NK-92 (cell line): Measurements from ENCODE around the gene DSC2.

Experiments used
- DNase-seq: peaks from one replicate; lab custom pipeline; 2025; ENCODE audit not compliant: unreplicated experiment; lab: John Stamatoyannopoulos, UW

The DSC2 gene

DNA sequence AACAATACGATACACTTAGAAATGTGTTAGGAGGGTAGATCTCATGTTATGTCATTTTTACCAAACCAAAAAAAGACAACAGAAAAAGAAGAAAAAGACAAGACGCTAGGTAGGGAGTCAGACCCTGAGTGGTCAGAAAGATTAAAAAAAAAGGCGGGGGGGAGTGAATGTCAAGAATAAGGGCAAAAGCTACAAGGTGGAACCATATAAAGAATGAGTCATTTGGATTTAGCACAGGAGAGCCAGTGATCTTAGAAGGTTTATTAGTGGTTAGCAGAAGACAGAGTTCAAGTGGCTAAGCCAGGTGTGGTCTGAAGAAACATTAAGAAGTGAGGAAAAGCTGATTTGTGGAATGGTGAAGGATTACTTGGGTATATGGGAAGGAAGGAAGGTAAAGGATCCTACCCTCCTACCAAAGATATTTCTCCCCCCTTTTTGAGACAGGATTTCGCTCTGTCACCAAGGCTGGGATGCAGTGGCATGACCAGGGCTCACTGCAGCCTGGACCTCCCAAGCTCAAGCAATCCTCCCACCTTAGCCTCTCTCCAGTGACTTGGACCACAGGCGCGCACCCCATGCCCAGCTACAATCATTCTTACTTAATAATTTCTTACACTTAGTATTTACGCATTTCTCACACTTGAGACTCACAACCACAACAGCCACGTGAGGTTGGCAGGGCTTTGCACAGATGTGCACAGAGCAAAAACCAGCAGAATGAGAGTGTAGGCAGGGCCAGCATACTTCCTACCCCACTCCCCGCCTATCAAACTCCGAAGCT is 2.6 kb downstream of the DSC2 start:
- DNase-seq = no peak

DNA sequence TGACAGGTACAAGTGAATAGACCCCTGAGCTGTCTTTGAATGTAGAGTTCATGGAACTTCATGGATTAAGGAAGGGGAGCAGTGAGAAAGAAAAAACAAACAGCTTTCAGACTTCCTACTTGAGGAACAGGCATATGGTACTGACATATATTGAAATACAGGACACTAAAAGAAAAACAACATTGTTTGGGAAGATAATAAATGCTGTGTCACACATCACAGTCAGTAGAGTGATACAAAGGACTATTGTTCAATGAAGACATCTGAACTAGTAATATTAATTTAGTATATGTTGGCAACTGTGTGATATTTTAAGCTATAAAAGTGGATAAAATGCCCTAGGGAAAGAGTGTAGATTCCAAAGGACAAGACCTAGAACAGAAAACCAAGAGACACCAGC is 3.3 kb downstream of the DSC2 start:
- no peak for DNase-seq

DNA sequence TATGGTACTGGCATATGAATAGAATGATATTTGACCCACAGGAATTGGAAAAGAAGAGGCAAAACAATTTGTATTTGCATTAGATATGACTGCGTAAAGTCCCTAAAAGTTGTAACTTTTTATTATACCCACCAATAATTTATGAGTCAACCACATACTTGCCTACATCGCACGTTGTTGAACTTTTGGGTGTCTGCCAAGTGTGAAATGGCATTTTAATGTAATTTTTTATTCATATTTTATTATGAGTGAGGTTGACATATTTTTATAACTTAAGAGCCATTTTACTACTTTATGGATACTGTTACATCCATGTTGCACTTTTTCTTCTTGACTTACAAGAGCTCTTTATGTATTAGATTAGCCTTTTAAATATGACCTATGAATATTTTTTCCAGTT is 4.6 kb downstream of the DSC2 start:
- DNase-seq = no peak

DNA sequence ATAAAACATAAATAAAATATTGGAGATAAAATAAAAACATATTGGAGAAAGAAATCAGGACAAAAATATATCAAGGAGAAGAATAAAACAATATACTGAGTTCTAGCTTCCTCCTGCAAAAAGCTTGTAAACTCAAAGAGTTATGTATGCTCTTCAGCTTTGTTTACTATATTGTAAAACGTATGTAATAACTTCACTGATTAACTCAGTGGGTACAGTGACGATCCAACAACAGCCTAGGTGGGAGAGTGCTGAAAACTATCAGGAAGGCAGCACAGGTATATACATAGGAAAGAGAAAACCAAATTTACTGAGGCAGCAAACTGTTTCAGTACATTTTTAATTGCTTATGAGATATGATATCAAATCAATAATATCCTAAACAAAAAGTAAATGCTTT is 8.3 kb downstream of the DSC2 start:
- DNase-seq = no peak

DNA sequence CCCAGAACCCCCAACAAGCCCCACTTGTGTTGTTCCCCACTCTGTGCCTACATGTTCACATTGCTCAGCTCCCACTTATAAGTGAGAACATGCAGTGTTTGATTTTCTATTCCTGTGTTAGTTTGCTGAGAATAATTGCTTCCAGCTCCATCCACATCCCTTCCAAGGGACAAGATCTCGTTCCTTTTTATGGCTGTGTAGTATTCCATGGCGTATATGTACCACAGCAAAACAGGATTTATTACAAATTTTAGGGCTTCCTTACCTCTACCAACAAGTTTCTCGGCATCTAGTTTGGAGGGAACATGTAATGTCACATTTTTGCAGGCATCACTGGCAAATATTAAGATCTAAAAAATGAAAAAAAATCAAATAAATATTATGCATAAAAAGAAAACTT is 8.9 kb downstream of the DSC2 start:
- DNase-seq = no peak

DNA sequence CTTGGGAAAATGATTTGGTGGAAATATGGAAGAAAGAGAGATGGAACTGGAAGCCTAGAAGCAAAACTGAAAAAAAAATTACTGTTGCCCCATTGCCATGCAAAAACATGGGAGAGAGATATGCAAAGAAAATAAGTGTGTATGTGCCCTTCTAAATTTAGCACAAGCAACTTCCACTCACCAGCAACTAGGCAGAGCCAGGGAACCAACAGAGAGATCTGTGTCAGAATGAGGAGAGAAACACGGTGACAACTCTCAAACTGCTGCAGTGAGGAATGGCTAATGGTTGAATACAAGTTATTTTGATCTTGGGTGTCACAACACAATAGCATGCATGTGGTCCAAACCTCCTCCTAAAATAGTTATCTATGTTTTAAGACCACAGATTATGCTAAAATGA is 10.9 kb downstream of the DSC2 start:
- no peak for DNase-seq

DNA sequence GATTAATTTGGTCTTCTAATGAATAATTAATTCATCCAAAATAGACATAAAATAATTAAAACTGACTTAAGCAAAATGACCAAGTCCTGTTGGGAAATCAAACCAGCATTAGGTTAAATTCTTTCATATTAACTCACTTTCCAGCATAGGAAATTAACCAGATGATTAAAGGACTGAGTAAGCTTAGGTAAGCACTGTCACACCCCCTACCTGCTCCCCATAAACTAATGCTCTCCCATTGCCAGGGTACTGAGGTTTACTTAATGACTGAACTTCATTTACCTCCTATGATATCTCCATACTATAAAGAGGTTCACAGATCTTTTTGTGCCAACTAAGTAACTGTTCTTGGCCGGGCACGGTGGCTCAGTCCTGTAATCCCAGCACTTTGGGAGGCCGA is 13.7 kb downstream of the DSC2 start:
- DNase-seq = no peak

DNA sequence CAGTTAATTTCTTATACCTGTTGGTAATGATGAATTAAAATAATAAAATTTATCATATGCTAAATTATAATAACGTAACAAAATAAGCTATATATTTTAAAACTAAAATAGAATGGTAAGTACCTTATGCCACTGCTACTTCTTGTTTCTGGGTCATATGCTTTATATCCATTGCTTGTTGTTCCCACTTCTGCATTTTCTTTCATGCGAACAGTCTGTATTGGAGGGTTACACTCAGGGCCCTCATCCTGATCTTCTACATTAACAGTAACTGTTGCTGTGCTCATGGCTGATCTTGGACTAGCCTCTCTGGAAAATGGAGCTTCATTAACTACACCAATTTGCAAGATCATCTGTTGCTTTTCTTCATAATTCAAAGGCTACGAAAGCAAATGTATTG is 22.2 kb downstream of the DSC2 start:
- DNase-seq = no peak

DNA sequence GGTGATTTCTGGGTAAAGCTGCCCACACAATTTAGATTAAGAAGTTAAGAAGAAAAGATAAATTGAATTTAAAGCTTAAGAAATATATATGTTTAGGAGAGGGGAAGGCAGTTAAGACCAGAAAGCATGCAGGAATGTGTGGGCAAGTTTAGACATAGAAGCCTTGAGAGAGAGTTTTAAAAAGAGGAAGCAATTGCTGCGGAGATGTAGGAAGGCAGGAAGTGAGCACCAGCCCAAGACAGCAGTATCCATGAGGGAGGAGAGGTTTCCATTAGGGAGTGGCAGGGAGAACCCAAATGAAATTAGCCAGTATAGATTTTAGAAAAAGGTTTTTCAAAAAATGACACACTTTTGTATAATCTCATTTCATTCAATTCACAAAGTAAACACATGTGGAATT is 24.3 kb downstream of the DSC2 start:
- DNase-seq = no peak

DNA sequence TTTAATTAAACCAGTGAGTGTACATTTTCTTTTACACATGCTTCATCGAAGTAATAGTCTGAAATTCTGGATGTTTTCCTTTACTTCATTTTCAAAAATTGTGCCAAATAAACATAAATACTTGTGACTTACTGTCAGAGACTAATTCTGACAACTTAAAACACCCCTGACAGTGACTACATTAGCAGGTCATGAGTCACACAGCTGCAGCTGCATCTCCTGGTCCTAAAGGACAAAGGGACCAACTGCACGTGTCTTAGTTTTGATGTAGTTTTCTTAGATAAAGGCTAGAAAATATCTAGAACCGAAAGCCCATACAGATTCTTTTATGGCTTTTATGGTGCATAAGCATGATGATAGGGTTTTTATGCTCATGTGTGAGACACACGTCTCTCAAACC is 30.0 kb downstream of the DSC2 start:
- no peak for DNase-seq

DNA sequence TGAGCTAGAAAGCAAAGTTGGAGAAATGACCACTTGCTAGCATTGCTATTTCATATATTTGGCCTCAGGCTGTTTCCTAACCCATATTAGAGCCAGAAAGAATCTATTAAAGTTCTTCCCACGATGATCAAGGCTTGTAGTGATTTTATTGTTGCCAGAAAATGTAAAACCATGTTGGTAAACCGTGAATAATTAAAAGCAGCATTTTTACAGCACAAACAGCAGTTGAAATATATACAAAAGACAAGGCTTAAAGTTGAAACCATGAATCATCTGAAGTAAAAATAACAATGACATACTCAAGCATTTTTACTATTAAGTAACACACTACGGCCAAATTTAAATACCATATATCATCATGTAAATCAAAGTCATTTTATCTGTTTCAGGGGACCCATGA is 32.0 kb downstream of the DSC2 start:
- DNase-seq = no peak

DNA sequence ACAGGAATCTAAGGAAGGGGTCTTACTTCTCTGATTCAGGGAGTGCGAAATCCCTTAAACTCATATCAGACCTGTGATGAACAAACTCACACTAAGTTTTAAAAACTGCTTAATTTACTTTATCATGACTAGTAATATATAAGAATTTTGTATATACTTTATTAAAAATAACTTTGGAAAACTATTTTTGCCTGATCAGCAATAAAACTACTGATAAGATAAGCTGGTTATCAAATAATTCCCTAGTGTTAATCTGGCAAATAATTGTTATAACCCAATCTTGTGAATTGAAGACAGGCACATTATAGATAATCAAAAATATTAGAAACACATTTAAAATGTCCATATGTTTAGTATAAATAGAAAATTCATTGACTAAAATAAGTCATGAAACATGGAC is 36.0 kb downstream of the DSC2 start:
- DNase-seq = no peak

DNA sequence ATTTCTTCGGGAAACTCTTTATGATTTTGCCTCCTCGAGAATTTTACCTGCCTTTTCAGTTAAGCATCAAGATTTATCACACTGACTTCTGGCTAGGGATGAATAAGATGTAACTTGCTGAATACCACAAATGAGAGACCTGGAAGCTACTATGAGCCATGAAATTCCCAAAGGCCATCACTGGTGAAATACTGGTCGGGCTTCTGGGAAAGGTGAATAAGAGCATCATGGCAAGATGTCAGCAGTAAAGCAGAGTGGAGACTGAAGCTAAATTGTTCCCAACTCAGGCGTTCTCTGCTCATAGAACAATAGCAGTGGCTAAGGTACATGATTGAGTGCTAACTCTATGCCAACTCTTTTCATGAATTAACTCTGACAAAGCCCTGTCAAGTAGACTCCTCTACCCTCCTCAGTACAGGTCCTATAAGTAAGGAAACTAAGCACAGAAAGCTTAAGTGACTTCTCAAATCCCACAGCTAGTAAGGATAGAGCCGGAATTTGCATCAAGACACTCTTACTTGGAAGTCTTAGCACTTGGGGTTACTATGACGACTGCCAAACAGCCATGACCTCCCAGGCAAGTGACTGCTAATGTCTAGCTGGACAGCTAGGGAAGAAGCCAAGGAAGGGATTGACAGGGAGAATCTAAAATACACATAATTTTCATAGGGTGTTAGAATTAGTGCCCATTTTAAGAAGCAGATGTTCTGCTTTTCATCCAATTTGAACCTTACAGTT is 37.0 kb downstream of the DSC2 start:
- DNase-seq = no peak

DNA sequence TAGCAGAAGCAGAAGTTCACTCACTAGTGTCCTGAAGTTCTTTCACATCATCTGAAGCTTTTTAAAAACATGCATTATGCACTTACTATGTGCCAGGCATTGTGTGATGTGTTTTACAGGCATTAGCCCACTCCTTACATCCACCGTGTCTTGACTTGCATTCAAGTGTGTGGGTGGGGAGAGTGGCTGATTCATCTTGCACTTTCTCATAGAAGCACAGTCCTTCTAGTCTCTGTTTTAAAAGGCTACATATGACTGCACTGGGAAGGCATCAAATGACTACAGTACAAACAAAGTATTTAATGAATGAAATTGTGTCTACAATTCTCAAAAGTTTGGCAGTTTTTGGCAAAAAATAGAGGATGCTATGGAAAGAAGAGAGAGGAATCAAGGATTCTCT is 38.1 kb downstream of the DSC2 start:
- DNase-seq = no peak

DNA sequence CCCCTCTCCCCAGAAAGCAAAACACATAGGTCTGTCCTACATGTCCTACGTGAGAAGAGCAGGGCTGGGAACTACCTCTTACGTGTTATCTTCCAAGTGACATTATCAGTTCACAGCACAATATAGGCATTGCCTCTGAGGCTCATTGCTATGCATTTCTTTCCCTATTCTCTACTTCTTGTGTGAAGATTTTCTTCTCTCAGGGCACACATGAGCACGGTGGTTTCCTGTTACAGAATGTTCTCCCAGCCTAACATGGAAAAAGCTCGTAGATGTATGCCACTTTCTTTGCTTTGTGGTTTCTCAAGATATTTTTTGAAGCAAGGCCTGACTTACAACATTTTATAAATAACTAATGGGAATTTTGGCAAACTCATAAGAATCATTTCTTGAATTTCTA is 40.3 kb downstream of the DSC2 start:
- DNase-seq = no peak

DNA sequence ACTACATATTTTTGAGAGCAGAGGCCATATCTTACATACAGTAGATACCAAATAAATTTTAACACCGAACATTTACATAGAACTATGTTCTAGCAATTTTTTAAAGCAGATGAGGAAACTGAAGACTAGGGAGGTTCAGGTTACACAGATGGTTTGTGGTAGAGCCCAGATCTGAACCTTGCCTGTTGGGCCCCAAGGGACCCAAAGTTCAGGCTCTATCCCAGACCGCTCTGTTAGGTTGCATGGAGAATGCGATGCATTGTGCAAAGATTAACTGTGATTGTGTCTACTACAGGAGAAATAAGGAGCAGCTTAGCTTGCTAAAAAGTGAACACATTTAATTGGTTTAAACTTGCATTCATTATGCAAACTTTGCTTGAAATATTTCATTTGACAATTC is 43.3 kb downstream of the DSC2 start:
- no peak for DNase-seq

DNA sequence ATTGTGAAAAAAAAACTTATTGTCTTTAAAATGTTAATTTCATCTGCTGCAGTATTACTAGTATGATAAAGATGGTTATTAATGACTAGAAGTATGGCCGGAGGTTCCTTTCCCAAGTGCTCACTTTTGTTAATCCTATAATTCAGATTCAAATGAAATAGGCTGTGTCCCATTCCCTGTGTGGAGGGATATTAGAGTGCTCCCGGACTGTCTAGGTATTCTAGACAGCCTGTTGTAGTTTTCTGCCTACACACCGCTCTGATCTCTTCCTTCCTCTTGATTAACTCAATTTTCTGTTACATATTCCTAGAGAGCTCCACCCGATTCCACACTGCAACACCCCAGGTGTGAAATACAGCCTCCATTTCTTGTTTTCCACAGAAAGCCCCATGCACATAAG is 44.3 kb downstream of the DSC2 start:
- DNase-seq = no peak

DNA sequence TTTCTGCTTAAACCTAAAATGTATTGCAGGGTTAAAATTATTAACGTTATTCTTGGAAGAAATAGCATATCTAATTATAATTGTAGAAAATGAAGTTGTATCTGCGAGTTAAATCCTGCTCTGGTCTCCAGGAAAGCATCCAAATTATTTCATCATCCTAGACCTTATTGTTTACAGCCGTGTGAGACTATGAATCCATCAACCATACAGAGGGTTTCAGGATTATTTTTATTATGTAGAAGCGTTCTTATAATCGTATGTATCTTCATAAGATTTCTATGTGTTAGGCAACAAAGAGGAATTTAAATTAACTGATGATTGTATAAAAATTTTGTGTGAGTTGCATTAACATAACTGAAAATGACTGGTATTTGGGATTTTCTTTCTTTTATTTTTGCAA is 45.2 kb downstream of the DSC2 start:
- no peak for DNase-seq

DNA sequence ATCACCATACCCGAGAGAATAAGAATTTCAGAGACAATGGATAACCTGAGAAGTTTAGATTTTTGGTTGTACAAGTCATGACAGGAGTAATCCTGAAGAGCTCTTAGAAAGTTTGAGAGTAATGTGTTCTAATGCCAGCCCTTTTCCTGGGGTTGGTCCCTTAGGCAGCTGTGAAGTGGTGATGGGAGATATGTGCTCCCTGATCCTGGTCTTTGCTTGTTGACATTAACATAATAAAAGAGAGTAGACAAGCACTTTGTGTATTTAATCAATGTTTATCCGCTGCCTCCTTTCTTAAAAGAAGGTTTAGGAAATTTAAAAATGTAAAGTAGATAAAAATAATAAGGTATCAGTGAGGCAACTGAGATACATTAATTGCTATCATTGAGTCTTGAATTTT is 45.9 kb downstream of the DSC2 start:
- no peak for DNase-seq

DNA sequence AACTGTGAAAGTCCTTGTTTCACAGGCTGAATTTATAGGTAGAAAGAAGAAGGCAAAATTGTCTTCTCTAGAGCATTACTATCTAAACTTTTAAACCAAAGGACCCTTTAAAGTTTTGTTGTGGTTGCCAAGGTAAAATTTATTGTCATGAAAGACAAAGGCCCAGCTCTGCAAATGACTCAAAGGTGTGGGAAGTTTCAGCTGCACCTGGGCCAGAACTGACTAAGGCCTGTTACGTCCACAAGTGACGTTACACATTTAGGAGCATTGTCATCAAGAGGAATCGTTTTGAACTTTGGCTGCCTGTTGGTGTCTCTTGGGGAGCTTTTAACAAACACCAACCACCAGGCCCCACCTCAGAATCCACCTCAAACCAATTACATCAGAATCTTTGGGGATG is 51.6 kb downstream of the DSC2 start:
- DNase-seq = no peak

DNA sequence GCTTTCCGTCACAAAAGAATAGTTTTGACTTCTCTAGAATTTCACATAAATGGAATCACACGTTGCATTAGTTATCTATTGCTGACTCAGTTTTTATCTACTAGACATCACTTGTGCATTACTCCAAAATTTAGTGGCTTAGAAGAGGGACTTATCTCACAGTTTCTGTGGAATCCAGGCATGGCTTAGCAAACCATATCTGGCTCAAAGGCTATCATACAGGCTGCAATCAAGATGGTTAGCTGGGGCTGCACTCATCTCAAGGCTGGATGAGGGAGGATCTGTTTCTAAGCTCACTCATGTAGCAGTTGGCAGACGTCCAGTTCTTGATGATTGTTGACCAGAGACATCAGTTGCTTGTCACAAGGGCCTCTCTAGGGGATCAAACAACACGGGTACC is 53.0 kb downstream of the DSC2 start:
- DNase-seq = no peak

DNA sequence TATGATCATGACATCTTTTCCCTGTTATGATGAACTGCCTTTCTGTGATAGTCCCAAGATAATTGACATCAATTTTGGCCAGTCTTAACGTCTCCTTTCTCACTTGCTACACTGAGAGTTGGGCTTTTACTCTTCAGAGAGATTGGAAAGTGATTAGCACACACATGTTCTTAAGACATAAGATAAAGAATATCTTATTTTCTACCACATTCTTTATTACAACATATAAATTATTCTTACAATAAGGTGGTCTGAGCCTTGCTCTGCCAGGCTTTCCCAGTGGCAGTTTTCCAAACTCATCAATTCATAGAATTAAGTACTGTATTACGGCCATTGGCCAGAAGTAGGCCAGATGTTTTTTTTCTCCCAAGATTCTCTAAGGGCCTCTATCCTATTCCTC is 54.0 kb downstream of the DSC2 start:
- DNase-seq = no peak

DNA sequence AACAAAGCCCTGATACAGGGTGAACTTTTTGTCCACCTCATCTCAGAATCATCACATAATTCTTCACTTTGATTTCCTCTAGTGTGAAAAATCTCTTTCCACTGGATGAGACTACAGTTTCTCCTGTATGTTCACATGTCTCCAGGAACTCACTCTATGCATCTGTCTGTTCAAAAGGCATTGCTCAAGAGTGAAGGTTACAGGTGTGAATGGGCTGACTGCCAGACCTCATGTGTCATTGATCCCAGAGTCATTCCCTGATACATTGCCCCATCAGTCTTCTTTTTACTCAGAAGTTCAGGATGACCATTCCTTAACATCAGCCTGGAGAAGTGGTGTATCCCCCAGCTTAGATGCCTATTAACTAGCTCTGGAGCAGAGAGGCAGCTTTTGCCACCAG is 55.3 kb downstream of the DSC2 start:
- DNase-seq = no peak
